OCI-M2 (cell line): Measurements from ENCODE around the gene MYO1F.

Experiments used
- DNase-seq: peaks from one replicate; lab custom pipeline; 2025; ENCODE audit not compliant: unreplicated experiment; lab: John Stamatoyannopoulos, UW

The MYO1F gene

DNA sequence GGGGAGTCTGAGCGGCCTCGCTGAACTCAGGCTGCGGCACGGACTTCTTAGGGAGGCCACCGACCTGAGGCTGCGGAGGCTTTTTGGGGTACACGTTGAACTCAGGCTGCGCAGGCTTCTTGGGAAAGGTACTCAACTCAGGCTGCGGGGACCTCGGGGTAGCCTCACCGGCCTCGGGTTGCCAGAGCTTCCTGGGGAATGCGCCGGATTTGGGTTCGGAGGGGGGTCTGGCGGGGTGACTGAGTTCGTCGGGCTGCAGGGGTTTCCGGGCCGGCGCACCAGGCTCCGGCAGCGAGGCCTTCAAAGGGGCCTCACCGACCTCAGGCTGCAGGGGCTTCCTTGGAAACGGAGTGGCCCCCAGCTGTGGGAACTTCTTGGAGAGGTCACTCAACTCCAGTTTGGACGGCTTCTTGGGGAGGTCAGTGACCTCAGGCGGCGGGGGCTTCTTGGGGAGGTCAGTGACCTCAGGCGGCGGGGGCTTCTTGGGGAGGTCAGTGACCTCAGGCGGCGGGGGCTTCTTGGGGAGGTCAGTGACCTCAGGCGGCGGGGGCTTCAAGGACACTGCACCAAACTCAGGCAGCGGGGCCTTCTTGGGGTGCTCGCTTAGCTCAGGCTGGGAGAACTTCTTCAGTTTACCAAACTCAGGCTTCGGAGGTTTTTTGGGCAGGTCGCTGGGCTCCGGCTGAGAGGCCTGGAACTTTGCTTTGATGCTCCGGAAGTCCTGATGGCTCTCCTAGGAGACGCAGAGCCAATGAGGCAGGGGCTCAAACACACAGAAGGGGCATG lies 78.0 kb downstream of the MYO1F start:
- no peak for DNase-seq

DNA sequence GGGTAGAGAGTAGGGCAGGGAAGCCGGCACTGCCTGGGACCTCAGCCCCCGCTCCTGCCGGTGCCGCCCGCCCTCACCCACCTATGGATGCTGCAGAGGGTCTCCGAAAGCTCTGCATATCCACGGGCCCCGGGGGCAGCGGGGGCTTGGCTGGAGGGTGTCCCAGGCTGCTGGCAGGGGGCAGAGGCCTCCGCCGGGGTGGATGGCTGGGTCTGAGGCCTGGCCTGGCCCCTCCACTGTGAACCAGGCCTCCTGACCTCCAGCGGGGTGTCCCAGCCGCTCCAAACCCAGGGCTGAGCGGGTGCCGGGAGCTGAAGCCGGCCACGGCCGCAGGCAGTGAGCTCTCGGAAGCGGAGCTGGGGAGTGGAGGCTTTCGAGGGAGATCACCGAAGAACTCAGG lies 78.9 kb downstream of the MYO1F start:
- DNase-seq, result no peak

DNA sequence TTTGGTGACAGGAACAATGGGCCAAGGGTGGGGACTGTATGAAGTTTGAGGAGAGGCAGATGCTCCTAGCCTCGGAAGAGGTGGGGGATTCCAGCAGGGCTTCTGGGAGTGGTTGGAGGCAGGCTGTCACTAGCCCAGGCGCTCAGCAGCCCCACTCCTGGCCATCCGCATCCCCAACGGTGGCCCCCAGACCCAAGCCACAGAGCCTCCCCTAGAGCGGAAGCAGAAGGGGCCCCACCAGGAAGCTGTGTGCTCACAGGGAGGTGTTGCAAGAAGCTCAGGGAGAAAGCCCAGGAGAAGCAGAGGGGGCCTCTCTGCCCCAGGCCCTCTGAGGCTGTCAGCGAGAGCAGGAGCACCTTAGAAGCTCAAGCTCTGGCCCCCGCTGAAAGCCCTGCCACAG lies 83.1 kb downstream of the MYO1F start:
- DNase-seq, result no peak

DNA sequence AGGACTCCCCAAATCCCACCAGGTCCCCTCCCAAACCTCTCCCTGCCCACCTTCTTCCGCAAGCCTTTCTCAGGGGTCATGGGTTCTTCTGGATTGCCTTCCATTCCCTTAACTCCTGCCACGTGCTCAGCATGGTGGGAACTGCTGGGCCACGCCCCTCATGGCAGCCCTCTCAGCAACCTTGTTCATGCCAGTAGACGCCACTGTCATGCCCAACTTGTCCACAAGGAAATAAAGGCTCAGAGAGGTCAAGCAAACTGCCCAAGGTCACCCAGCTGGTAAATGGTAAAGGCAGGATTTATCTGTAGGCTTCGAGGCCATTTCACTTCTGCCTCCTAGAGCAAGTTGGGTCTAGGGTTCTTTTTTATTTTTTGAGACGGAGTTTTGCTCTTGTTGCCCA lies 85.7 kb downstream of the MYO1F start:
- no peak for DNase-seq

DNA sequence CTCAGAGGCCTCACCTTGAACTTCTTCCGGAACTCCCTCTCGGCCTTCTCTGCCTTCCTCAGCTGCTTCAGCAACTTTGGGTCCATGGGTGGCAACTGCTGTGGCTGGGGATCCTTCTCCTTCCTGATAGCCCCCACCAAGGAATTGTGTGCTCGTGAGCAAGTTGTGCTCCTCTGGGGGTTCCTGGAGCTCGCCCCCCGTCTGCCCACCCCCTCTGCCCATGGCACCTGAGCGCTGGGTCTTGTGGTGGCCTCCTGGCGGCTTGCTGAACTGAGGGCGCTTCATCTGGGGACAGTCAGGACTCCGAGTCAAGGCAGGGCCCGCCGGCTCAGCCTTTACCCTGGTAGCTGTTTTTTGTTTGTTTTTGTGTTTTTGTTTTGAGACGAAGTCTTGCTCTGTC lies 86.4 kb downstream of the MYO1F start:
- DNase-seq, result no peak

DNA sequence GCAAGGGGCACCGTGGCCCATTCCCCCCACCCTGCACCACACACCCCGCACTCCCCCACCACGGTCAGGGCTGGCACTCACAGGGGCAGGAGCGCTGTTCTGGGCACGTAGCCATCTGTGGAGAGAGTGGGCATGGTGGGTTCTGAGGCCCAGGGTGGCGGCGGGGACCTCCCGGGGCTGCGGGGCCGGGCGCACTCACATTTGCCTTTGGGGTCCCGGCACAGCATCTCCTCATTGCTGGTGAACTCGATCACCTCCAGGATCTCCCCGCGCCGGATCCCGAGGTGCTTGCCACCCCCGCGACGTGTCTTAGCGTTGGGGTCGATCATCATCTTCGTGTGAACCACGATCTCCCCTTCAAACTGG lies 86.9 kb downstream of the MYO1F start:
- DNase-seq, result no peak

DNA sequence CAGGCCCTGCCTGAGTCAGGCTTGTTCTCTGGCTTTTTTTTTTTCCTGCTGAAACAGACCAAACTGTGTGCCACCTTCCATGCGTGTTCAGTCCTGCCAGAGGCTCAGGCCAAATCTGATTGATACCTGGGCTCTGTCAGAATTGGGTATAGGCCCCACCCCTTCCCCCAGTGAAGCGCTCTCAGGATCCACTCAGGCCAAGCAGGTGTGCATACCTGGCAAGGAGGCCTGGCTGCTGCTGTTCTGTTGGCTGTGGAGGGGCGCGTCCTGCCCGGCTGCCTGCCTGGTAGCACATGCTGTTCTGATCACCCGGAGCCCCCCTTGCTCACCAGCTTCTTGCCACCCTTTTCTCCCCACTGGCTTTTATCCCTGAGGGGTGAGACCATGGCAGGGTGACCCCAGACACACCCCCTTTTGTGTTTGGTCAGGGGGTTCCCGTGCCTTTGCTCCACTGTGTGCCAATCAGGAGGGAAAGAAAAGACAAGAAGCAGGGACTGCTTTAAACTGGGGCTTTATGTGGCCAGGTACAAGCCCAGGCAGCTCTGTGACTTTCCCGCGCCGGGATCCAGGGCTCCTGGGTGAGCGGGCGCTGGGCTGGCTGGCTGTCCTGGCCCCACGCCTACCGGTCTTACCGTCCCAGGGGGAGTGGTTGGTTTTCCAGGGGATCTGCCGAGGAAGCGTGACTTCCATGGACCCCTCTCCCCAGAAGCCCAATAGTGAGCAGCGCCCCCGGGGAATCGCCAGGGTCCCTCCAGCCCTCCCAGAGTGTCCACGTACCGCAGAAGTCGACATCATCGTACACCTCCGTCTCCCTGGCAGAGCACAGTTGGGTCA lies 87.5 kb downstream of the MYO1F start:
- DNase-seq, result no peak

DNA sequence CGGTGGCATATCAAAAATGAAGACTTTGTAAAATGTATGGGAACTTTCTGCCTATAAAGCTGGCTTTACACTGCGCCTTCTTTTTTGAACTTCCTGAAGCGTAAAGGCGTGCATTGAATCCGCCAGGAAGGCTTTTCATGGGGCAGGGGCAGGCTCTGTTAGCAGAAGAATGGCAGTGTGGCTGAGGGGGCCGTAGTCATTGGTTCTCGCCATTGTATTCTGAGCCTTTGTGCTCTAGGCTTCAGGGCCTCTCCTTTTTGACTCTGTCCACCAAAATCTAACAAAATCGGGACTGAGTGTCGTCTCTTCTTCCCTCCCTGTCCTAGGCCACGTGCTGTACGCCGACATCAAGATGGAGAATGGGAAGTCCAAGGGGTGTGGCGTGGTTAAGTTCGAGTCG lies 88.9 kb downstream of the MYO1F start:
- DNase-seq, result no peak

DNA sequence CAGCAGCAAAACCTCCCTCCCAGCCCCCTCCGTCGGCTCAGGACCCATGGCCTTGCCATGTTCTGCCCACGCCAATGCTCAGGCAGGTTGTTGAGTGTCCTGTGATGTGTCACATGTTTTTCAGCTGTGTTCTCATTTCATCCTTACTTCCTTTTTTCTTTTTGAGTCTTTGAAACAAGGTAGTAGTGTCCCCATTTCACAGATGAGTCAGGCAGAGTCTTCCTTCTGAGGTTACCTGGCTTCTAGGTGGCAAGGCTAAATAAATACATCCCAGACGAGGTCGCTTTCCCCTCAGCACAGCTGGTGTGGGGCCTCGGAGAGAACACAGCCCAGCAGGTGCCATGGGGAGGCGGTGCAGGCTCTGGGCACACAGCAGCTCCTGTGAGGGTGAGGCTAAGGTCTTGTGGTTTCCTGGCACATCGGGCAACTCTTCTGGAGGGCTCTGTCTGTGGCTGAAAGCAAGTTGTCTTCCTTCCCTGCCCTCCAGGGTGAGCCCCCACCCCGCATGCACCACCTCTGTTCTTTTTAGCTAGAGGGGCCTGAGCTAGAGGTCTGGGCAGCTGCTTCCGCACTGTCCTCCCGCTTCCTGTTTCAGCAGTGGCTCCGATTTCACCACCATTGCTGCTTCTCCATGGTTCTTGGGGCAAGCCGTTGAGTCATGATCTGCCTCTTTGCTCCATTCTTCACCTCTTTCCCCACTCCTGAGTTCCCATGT lies 89.9 kb downstream of the MYO1F start:
- no peak for DNase-seq

DNA sequence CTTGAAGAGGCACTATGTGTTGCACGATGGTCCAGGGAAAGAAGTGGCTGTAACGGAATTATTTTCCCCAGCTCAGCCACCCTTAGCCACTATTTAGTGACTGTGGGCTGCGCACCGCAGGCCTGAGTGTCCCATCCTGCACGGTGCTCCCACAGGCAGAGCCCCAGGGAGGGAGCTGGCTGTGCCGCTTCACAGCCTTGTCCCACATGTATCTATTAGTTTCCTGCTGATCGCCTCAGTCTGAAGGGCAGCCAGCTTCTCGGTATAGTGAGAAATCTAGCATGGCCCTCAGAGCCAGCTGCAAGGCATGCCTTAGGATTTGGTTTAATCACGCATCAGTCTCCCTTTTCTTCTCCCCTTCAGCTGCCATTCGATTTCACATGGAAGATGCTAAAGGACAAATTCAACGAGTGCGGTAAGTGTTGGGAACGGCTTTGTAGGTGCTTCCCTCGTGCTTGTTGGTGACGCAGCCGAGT lies 90.5 kb downstream of the MYO1F start:
- DNase-seq, result no peak

DNA sequence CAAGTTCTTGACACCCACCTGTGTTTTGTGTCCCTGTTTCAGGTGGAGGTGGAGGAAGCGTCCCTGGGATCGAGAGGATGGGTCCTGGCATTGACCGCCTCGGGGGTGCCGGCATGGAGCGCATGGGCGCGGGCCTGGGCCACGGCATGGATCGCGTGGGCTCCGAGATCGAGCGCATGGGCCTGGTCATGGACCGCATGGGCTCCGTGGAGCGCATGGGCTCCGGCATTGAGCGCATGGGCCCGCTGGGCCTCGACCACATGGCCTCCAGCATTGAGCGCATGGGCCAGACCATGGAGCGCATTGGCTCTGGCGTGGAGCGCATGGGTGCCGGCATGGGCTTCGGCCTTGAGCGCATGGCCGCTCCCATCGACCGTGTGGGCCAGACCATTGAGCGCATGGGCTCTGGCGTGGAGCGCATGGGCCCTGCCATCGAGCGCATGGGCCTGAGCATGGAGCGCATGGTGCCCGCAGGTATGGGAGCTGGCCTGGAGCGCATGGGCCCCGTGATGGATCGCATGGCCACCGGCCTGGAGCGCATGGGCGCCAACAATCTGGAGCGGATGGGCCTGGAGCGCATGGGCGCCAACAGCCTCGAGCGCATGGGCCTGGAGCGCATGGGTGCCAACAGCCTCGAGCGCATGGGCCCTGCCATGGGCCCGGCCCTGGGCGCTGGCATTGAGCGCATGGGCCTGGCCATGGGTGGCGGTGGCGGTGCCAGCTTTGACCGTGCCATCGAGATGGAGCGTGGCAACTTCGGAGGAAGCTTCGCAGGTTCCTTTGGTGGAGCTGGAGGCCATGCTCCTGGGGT lies 91.5 kb downstream of the MYO1F start:
- no peak for DNase-seq

DNA sequence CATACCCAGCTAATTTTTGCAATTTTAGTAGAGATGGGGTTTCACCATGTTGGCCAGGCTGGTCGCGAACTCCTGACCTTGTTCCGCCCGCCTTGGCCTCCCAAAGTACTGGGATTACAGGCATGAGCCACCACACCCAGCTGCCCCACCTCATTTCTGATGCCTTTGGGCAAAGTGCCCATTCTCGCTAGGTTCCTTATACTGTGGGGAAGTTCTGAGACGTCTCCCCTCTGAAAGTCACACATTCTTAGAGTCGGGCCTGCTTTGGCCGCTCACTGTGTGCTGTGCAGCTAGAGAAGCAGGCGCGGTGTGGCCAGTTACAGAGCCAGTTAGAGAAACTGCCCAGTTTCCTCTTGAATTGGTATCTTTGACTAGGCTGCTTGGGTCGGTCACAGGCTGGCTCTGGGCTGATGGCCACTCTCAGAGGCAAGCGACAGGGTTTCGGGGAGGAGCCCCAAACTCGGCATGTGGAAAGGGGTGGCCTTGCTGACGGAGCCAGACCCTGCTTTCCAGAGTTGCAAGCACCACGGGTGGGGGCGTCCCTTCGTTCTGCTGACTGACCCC lies 92.8 kb downstream of the MYO1F start:
- no peak for DNase-seq

DNA sequence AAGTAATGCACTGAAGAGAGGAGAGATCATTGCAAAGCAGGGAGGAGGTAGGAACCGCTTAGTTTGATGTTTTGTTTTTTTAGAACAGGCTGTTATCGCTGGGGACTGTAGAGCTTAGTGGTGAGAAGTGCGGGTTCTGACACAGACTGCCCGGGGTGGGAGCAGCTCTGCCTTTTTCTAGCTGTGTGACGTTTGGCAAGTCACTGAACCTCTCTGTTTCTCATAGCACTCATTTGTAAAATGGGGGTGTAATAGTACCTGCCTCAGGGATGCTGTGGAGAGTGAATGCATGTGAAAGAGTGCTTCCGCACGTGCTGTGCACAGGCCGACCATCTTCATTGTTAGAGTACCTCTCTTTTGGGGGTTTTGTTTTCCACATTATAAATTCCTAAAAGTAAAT lies 94.1 kb downstream of the MYO1F start:
- DNase-seq, result no peak

DNA sequence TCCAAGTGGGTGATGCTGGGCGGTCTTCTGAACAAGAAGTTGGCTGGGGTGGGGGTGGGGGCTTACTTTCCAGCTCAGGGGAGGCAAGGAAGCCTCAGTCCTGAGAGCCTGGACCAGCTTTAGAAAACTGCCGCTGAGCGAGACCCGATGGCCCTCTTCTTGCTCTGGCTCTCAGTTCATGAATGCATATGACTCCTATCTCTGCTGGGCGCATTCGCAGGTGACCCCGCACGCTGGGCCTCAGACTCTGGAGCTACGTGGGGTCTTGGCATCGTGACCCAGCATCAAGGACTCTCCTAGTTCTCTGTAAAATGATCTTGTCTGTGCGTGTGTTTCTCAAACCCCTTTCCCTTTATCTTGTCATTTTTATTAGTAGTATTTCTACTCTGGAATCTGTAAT lies 94.5 kb downstream of the MYO1F start:
- no peak for DNase-seq

DNA sequence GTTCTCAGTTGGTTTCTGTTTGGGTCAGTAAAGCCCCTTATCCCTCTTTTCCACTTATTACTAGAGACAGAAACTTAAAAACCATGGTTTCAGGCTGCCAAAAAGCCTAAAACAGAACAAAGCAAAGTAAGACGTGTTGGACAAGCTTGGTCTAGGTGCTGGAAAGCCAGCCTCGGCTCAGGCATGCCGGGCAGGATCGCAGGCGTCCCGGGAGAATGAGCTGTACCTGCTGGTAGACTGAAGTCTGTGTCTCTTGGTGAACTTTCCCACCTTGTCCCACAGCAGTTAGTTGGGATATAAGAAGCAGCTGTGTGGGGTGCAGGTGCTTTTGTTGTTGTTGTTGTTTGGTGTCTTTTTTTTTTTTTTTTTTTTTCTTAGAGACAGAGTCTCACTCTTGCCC lies 95.6 kb downstream of the MYO1F start:
- DNase-seq, result no peak

DNA sequence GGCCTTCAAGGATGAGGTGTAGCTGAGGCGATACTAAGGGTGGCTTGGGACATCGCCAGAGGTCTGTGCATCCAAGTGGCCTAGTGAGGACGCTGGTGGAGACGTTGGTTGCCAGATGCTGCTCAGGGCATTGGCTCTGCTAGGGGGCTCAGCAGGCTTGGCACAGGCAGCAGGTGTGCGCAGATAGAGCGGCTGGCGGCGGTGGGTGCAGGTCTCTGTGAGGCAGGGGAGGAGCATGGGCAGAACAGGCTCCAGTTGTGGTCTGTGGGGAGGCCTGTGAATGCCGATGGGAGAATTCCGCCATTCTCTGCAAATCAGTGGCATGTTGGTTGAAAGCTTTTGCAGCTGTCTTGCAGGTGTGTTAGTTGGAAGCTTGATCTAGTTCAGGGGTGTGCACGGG lies 96.0 kb downstream of the MYO1F start:
- no peak for DNase-seq

DNA sequence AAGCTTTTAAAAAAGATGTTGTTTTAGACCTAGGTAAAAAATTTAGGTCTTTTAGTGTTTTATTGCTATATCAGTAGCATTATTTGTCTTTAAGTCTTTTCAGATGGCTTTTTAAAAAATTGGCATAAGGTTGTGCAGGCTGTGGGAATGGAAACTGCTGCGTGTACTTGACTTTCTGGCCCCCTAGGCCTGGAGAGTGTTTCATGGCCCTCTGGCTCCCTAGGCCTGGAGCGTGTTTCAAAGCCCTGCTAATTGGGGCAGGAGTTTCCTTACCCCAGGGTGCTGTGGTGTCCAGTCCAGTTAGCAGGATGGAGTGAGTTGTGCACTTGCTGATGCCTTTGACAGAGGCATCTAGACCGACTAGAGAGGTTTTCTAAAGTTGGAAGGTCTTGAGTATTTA lies 98.6 kb downstream of the MYO1F start:
- DNase-seq, result no peak

DNA sequence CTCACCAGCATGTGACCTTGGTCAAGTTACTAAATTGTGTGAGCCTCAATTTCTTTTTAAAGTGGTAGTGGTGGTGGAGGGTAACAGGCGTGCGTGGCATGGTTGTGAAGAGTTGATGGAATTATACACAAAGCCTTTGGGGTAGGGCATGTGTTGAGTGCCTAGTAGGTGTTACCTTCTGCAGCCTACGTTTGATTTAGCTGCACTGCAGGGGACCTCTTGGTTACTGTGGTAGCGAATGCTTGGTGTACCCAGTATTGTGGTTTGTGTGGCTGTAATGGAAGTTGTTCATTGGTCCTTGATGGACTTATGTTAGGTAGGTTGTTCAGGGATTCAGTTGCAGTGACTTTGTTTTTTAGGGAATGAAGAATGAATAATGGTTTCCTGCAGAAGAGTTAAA lies 99.4 kb downstream of the MYO1F start:
- no peak for DNase-seq

DNA sequence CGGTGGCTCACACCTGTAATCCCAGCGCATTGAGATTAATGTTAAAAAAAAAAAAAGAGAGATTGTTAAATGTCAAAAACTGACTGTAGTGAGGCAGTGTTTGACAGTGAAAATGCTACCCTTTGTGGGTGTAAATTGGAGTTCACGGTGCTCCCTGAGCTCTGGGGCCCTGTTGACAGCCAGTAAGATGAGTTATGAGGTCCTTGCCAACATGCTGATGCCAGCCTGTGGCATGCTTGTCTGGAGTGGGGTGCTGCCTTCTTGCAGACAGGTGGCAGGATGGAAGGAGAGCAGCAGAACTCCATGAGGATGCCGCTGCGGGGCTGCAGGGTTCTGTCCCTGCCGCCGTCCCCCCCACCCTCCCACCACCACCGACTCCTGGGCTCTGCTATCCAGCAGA lies 100.7 kb downstream of the MYO1F start:
- DNase-seq, result no peak

DNA sequence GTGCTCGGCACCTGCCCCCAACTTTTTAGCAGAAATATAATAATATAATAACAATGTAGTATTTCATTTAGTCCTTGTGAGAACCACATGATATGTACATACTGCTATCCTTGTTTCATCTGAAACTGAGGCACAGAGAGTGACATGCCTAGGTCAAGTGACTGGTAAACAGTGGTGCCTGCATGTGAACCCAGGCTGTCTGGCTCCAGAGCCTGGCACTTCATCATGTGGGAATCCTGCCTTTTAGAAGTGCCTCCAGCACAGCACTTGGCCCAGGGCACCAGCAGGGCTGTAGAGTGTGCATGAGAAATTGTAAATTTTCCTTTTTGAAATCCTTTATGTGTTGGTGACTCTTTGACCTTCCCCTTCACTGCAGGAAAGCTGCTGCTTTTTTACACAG lies 102.2 kb downstream of the MYO1F start:
- no peak for DNase-seq
